Placental pericyte (primary cell): ENCODE data around the gene ALAD. TPM values are rescaled to one million over a fixed set of nuclear protein-coding genes. Genes with fewer than 3 reads are reported as not detected.

Source experiments
- total RNA-seq: library from RNA; depleted of rRNA; stranded (reverse); fragments of >200 nt; gene quantifications from 2 replicates; pipeline ENCODE4 v1.2.3, GENCODE V29; 2012

Gene ALAD
- total RNA-seq, result 12.3 and 16.8 TPM in 2 replicates

GRCh38 chr9:113401027-113401792, at the start of gene ALAD:
Gene ALAD (minus strand): TSS chr9:113401284. CDS start chr9:113393559, 7,725 bp downstream.

GRCh38 chr9:113410207-113410864, 9.3 kb upstream of the ALAD start, which contains the start of the genes C9orf43 and POLE3:
Gene C9orf43 (plus strand): TSS chr9:113410747. CDS start chr9:113413494, 2,747 bp downstream.
Gene POLE3 (minus strand): TSS chr9:113410675. CDS start chr9:113410293, 382 bp downstream.

DNA sequence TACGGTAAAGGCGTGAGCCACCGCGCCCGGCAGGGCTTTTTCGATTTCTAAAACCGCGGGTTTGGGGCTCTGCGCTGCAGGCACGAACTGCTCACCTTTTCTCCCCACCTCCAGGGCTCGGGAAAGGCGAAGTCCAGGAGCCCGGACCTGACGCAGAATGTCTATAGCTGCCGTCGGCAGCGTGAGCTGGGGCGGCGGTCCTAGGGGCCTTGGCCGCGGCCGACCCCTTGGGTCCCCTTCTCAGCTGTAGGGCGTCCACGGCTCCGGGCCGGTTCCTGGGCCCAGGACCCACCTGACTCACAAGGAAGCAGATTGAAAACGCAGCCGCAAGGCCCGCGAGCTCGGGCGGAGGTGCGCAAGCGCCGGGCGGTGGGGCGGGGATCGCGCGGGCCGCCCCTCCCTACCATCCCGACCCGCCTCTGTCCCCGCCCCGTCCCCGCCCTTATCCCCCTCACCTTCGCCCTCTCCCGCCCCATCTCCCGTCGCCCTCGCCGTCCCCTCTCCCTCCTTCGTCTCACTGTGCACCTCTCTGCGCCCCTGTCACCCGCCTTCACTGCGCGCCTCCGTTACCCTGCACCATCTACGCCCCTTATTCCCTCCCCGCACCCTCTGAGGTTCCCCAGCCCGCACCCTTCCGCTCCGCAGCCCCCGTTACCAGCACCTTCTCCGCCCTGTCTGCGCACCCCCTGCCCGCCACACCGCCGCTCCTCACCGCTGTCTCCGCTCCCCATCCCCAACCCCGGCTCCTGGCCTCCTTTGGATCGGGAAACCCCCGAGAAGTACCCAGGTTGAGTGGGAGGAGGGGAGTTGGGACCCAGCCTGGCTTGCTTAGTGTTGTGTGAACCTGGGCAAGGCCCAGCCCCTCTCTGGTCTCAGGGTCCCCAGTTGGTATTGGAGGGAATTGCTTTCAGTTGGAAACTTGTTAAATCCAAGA, 24.2 kb downstream of the ALAD start, which contains the start of gene HDHD3:
Gene HDHD3 (minus strand): TSS at position 353 of the 934 bp plus-strand sequence. CDS start 2,632 bp downstream, outside the sequence.

GRCh38 chr9:113349445-113350094, 51.5 kb downstream of the ALAD start, which contains the start of gene BSPRY:
Gene BSPRY (plus strand): TSS chr9:113349541. CDS start chr9:113349580, 39 bp downstream.

DNA sequence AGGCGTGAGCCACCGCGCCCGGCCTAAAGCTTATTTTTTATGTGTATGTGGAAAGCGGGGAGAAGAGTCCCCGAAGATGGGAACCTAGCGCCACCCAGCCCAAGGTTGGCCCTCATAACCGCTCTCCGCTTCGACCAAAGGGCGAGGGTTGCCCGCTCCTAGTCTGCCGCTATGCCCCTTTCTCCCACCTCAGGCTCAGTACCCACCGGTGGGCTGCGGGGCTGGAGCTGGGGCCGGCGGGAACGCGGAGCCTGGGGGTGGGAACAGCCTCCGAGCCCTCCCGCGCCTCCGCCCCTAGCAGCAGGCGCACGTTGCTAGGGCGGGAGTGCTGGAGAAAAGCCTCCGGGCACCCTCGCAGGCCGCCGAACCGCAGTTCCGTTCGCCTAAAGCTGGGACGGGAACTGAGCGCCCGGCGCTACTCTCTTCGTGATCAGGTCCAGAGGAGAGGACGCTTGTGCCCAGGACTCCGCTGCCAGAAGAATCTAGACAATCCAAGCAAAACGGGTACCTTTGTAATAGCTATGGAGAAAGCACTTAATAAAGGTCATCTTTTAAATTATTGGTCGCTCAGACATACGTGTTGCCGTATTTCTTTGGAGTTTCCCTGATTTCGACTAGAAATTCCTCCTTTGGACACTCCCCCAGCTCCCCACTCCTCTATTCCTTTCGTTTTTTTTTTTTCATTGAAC, 60.9 kb downstream of the ALAD start, which contains the start of gene WDR31:
Gene WDR31 (minus strand): TSS at position 265 of the 689 bp plus-strand sequence. CDS start 8,253 bp downstream, outside the sequence.

Other genes starting within 250 kb of the ALAD start
- gene FKBP15, start 180.0 kb downstream of the ALAD start, total RNA-seq, result 25.4 and 35.5 TPM in 2 replicates
- 44.2 and 102 TPM in 2 replicates for gene SLC31A1, start 179.7 kb downstream of the ALAD start, total RNA-seq
- 14.4 and 24.8 TPM in 2 replicates for gene CDC26, start 125.7 kb downstream of the ALAD start, total RNA-seq
- gene PRPF4, start 125.6 kb downstream of the ALAD start, total RNA-seq, result 22.8 and 50.7 TPM in 2 replicates
- not detected in 2 replicates for gene RNF183, start 97.9 kb downstream of the ALAD start, total RNA-seq
- gene WDR31, start 61.0 kb downstream of the ALAD start, total RNA-seq, result 0.43 and 1.3 TPM in 2 replicates
- not detected in 2 replicates for gene BSPRY, start 51.7 kb downstream of the ALAD start, total RNA-seq
- 5.7 and 7.0 TPM in 2 replicates for gene HDHD3, start 24.3 kb downstream of the ALAD start, total RNA-seq
- gene POLE3, start 9.4 kb upstream of the ALAD start, total RNA-seq, result 23.0 and 73.6 TPM in 2 replicates
- 0.43 and 0.66 TPM in 2 replicates for gene C9orf43, start 9.5 kb upstream of the ALAD start, total RNA-seq
- 39.4 and 60.3 TPM in 2 replicates for gene RGS3, start 62.4 kb upstream of the ALAD start, total RNA-seq